GM18508 (cell line): Measurements from ENCODE around the gene C11orf86.
"Not testable (repeated sequence)": the region's sequence is repeated elsewhere in the genome, so short reads cannot be mapped to it uniquely, and the experiment has no call there.

ENCODE experiments used
- ATAC-seq: cut with Tn5 transposase; IDR thresholded peaks from one replicate; pipeline ENCODE4 v1.9.1; 2021; ENCODE audit warnings: moderate number of reproducible peaks; ENCODE audit not compliant: insufficient read depth, unreplicated experiment

The C11orf86 gene, protein sequence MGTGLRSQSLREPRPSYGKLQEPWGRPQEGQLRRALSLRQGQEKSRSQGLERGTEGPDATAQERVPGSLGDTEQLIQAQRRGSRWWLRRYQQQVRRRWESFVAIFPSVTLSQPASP

DNA sequence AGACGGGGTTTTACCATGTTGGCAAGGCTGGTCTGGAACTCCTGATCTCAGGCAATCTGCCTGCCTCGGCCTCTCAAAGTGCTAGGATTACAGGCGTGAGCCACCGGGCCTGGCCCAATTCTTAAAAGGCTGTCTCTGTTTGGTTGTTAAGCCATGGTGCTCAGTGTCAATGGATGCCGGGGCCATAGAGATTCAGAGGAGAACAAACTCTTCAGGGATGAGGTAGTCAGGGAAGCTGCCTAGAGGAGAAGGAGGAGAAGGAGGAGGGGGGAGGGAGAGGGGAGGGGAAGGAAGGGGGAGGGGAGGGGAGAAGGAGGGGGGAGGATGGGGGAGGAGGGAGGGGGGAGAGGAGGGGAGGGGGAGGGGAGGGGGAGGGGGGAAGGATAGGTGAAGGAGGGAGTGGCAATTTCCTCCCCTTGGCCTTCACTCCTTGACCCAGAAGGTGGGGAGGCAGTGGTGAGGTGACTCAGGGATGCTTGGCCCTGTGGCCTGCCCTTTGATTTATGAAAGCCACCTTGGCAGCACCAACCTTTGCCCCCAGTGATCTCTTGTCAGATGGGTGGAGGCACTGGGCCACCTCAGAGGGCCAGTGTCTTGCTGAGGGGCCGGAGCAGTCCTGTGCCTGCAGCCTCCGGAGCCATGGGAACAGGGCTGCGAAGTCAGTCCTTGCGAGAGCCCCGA lies at the start of gene C11orf86:
Gene C11orf86, plus strand, starts transcription at position 581 of the 681 bp plus-strand sequence. Its CDS starts 59 bp downstream, at position 640.
- ATAC-seq, result no peak

DNA sequence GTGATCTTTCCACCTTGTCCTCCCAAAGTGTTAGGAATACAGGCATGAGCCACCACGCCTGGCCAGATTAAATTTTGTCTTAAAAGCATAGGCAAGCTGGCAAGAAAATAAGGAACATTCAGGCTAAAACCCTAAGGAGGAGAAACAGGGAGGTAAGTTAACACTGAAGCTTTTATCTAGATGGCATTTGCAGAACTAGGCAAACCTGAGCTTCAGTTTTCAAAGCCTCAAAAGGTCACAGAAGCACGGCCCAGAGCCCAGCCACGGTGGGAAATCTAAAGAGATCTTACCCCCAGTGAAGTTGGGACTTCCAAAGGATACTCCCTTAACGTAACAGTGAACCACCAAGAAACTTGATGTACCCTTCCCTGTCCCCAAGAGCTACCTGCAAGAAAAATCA lies 45.4 kb upstream of the C11orf86 start:
- ATAC-seq, result no peak

DNA sequence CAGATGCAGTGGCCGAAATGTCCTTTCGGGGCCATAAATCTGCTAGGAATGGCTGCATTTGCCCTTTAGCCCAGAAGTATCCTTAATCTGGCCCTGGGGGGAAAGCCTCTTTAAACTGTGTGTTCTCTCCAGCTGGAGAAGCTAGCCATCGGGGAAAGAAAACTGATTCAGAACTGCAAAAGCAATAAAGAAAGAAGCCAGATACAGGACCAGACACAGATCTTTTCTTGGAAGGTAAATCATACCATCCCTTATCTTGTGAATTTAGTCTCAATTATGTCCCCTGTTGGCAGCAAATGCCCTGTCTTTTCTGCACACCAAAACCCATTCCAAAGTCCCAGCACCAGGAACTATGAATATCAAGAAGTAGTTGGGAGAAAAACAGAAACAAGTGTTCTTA lies 42.6 kb upstream of the C11orf86 start:
- no peak for ATAC-seq

DNA sequence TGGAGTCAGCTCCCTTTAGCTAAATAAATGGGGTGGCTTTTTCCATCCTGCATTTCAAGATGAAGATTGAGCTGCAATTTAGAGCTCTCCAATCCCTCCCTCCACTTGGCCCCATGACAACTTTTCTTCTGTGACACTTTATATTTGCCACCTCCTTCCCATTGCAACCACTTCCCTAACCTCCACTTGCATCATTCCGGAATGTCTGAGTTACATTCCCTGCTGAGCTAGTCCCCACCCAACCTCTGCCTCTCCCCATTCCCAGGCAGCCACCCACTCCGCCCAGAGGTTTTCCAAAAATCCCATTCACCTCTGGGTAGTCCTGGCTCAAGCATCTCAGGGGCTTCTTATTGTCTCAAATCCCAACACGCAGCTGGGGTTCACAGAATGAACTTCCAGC lies 41.6 kb upstream of the C11orf86 start:
- ATAC-seq, result no peak

DNA sequence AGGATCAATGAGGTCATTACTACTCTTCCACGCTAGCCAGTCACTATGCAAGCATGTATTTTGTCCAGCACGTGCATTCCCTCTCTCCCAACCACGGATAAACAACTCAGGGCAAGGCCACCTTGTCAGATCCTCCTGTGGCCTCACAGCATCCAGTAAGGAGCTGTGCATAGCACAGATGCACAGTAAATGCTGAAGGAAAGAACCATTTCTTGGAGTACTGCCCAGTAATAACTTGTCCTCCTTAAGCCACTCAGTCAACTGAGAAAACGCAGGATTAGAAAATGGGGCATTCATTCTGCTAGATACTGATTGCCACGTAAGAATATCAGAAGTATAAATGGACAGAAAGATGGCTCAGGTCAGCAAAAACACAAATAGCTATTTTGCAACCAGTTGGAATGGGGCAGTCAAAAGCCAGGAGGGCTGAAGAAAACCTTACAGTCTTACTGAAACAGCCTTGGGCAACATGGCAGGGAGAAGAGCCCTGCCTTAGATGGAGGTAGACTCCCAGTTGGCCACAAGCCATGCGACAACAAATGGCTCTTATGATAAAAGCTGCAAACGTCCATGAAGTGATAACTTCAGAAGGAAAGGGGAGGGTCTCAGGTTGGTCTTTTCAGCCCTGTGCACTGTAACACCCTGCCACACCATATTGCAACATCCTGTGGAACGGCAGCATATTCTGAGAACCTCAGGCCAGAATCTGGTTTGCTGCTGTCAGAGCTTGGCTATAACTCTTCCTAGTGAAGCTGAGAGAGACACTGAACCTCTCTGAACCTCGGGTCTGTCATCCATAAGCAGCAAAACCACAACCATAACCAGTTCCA lies 39.9 kb upstream of the C11orf86 start:
- no peak for ATAC-seq

DNA sequence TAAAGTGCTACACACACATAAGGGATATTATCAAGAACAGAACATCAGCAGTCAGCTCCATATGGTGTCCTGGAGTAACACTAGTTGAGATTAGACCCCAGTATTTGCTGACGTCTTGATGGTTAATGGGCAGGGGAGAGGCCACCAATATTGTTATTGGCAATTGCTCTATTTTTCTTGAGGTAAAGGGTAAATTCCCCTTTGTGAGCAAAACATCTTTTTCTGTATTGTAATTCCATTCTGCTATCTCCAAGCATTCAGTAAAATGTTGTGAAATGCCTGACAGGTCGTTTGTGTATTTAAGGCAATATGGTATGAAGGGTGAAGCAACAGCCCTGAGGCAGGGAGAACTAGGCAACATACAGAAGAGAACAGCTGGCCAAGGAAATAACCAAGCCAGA lies 38.8 kb upstream of the C11orf86 start:
- ATAC-seq, result no peak

DNA sequence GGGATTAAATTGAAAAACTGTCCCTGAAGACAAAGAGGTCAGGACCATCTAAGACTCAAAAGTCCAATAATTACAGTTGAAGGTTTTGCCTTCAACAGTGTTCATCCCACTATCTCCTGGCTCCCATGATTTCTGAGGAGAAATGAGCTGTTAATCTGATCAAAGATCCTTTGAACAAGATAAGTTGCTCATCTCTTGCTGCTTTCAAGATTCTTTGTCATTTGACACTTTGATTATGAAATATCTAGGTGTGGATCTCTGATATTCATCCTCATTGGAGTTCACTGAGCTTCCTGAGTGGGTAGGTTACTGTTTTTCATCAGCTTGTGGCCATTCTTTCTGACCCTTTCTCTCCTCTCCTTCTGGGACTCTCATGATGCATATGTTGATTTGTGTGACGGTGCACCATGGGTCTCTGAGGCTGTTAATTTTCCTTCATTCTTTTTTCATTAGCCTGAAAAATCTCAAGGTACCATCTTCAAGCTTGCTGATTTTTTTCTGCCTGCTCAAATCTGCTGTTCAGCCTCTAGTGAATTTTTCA lies 37.8 kb upstream of the C11orf86 start:
- no peak for ATAC-seq

DNA sequence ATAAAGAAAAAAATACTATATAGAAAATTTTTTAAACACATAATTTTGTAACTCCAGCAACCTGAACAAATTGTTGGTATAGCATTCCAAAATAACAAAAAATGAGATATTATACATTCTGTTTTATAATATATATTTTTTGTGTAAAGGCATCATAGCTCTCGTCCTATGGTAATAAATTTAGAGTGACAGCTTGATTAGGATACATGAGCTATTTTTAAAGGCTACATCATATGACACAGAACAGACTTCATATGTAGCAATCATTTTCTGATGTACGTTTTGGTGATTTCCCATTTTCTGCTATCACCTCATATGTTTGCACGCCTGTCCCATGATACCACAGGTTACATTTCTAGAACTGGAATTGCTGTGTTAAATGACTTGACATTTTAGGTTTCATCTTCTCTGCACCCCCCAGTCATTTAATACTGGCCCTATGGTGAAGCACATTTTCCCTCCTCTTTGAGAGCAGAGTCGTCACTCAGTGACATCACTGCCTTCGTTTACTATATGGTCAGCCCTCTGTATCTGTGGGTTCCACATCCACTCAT lies 36.4 kb upstream of the C11orf86 start:
- no peak for ATAC-seq

DNA sequence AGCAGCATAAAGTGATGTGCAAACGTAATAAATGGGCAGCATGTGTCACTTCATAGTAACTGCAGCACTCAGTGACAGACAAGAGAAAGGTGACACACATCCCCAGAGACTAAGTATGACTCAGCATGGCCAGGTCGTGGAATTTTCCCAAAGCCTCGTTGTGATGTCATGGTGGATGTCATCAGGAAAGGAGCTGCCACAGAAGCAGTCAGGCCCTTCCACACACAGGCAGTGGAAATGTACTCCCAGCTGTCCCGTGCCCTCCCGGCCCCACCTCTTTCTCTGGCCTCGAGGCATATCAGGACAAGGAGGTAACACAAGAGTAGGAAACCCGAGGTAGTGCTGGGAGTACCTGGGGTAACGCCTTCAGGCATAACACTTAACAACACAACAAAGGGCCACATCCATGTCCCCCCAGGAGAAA lies 25.0 kb upstream of the C11orf86 start:
- ATAC-seq, result no peak

DNA sequence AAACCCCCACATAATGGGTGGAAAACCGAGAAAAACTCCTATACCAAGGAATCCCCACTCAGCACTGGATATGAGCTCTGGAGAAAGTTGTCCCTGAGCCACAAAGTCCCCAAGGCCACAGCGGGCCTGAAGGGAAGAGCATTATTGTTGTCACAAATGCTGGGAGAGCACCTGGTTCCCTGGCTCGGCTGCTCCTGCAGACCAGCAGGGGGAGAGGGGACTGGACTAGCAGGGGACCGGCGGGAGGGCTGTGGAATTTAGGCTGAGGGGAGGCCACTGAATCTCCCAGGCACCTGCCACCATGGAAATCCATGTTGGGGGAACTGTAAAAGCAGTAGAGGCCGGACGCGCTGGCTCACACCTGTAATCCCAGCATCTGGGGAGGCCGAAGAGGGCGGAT lies 24.0 kb upstream of the C11orf86 start:
- no peak for ATAC-seq

DNA sequence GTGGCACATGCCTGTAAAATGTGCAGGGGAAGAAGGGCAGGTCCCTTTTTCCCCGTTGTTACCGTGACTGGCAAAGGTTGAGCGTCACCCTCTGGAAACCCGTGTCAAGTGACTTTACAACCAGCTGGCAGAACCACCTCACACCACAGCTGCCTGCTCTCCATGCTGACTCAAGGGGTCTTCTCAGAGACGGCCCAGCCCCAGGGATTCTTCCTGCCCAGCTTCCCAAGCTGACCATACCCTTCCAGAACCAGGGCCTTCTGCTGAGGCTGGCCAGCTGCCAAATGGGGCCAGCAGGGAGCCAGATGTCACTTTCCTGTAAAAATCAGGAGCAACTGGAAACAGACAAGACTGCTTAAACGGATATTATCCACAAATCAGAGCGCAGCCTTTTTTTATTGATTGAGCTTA lies 23.2 kb upstream of the C11orf86 start:
- ATAC-seq, result no peak

DNA sequence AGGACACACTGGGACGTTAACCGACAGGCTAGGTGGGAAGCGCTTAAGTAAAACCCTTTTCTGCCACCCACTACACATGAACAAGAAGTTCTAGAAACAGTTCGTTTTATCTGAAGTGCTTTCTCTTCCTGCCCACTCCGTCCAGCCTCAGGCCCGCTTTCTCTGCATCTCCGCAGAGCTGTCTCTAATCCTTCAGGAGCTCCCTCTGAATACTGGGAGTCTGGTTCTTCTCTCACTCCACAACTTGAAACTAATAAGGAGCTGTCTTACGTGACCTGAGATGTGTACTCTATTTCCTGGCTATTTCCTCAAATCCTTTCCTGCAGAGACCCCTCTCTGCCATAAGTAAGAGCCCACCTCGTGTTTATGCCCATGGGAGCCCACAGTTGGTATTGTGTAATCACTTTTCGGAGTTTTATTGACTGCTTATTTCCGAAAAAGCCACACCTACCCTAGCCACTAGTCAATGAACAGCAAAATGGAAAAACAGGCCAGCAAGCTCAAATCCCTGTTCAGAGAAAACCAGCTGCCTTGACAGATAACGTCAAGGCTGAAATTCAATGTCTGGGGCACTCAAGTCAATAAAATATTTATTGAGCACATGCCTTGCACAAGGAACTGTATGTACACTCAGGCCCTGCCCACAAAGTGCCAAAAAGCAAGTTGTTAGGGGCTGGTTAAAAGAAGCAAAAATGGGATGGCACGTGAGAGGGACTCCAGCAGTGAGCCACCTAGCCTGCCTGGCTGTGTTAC lies 21.8 kb upstream of the C11orf86 start:
- no peak for ATAC-seq

DNA sequence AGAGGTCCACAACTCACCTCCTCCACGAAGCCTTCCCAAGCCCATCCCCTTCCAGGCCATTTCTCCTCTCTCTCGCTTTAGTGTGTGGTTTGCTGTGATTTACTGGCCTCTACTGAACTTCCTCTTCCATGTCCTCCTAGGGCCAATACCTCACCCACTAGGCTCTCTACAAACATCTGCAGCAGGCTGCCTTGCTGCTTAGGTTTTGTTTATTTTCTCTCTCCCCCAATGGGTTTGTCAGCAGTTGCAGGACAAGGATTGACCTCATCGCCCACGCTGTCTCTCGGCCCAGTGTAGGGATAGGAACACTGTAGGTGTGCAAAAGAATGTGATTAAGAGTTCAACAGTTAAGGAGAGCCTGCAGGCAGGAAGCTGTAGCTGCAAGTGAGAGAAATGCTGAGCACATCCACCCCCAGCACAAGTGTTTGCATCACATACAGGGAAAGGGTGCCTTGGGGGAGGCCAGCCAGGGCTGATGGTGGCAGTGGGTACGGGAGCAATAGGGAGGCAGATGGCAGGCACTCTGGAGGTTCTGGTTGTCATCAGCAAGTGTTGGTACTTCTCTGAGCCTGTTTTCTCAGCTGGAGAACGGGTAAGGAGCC lies 18.3 kb upstream of the C11orf86 start:
- no peak for ATAC-seq

DNA sequence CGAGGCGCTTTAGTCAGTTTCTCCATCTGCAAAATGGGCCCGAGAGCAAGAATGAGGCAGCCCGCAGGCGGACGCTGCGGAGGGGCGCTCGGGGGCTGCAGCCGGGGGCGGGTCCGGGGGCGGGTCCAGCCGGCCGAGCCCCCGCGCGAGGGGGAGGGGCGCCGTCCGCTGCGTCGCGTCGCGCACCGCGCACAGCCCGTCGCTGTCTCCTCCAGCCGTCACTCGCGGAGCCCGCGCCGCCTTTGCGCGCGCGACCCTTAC lies 17.2 kb upstream of the C11orf86 start:
- ATAC-seq, result no peak

DNA sequence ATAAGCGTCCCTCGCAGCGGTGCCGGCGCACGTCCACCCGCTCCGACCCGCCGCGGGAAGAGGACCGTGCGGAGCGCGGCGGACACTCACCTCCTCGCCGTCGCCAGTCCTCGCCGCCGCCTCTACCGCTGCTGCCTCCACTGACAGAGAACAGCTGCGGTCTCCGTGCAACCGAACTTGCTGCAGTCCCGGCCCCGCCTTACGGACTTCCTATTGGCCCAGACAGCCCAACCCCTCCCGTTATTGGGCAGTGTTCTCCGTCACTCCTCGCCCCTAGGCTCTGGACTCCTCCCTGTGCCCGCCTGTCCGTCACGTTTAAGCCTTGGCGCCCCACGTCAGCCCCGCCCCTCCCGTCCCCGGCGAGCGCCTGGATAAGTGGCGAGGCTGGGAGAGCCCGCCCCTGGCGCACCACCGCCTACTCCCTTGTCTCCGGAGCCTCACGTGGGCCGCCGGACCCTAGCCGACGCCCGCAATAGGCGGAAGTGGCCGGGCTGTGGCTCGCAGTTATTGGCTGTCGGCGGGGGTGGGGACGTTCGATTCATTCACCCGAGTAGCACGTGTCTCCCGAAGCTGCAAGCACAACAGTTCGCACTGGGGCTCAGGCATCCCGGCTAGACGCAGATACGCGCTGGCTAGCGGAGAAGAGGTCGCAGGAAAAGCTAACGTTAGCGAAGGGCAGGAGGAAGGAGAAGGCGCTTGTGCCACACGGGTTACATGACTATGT lies 16.7 kb upstream of the C11orf86 start, which contains the start of gene PC:
Gene PC, minus strand, starts transcription at position 152 of the 724 bp plus-strand sequence. CDS start 86,224 bp downstream, outside the sequence.
- no peak for ATAC-seq

DNA sequence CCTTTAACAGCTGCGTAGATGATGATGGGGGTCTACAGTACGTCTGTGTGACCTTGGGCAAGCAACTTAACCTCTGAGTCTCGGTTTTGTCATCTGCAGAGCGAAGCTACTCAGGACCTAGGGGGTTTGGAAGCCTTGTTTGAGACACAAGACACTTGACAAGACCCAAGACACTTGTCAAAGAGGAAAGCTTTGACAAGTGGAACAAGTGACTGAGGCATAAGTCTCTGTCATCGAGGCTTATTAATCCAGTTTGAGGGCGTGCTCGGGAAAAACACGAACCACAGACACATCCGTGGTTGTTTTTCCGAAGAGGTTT lies 16.2 kb upstream of the C11orf86 start:
- ATAC-seq, result no peak

DNA sequence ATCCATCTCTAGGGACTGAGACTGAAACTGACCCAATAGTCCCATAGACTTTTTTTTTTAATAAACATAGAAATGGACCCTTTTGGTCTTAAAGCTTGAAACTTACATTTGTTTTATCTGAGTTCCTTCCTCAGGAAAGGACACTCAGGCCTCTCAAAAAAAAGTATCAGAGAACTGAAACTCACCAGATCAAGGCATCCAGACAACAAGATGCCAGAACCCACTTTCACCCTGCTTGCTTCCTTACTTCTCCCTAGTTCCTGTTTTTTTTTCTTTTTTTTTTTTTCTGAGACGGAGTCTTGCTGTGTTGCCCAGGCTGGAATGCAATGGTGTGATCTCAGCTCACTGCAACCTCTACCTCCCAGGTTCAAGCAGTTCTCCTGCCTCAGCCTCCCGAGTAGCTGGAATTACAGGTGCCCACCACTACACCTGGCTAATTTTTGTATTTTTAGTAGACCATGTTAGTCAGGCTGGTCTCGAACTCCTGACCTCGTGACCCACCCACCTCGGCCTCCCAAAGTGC lies 13.4 kb upstream of the C11orf86 start:
- not testable (repeated sequence) for ATAC-seq

DNA sequence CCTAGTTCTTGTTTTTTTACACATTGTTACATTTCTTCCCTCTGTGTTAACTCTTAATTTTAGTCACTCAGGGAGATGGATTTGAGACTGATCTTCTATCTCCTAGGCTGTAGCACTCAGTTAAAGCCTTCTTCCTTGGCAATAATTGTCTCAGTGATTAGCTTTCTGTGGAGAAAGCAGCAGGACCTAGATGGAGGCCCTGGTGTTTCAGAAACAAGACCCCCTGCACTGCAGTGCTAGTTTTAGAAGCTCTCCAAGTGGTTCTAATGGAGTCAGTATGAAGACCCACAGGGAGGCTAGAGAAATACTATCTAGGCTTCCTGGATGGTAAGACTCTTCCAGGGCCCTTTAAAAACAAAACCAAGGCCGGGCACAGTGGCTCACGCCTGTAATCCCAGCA lies 12.9 kb upstream of the C11orf86 start:
- ATAC-seq, result no peak

DNA sequence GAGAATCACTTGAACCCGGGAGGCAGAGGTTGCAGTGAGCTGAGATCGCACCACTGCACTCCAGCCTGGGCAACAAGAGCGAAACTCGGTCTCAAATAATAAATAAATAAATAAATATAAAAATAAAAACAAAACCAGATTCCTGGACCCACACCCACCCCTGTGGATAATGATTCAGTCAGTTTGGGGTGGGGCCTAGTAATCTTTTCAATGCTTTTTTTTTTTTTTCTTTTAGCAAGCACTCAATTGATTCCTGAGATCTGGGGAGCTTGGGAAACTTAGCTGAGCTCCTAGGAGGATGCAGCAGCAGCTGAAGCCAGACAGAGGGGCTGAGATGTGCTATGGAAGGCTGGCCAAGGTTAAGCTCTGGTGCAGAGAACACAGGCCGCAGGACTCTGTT lies 12.3 kb upstream of the C11orf86 start:
- ATAC-seq, result no peak
